ENCODE results near the gene GLRX3.
A peak's percentile ranks its signal among the peaks of the same experiment; 100 is the strongest.
"Not testable (repeated sequence)": the region's sequence is repeated elsewhere in the genome, so short reads cannot be mapped to it uniquely, and the experiment has no call there.

GLRX3 gene

DNA sequence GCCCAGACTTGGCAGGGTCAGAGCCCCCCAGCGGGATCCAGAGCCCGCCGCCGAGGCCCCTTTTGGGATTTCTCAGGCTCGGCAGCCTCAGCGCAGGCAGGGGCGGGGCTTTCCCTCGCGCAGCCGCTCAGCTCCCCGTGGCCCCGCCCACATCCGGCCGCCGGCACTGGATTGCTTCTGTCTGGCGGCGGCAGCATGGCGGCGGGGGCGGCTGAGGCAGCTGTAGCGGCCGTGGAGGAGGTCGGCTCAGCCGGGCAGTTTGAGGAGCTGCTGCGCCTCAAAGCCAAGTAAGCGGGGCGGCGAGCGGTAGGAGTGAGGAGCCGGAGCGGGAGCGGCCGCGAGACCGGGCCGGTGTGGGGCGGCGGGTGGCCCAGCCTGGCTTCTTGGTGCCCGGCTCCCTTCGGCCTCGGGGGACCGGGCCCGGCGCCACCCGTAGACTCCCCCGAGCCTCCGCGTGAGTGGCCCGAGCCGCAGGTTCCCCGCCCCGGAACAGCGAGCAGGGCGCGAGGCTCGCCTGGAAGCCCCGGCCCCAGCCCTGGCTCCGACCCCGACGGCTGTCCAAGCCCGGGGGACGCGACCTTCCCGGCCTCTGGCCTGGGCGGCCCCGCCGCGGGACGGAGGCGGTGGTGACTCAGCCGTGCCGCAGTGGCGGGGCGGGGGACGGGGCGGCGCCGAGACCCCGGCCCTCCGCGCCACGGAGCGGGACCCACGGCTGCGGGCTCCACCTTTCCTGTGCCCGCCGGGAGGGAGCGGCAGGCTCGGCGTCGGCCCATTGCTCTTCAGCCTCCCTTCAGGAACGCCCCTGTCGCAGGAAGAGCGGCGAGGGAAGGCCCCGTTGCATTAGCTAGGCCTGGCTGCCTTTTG lies at the start of gene GLRX3:
Gene GLRX3, plus strand, starts transcription at position 166 of the 864 bp plus-strand sequence. Its CDS starts 30 bp downstream, at position 196.
- DNase-seq: peak; percentile 62

DNA sequence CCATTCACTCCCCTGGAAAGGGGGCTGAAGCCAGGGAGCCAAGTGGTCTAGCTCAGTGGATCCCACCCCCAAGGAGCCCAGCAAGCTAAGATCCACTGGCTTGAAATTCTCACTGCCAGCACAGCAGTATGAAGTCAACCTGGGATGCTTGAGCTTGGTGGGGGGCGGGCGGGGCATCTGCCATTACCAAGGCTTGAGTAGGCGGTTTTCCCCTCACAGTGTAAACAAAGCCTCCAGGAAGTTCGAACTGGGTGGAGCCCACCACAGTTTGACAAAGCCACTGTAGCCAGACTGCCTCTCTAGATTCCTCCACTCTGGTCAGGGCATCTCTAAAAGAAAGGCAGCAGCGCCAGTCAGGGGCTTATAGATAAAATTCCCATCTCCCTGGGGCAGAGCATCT lies 45.6 kb upstream of the GLRX3 start:
- DNase-seq: not testable (repeated sequence)

DNA sequence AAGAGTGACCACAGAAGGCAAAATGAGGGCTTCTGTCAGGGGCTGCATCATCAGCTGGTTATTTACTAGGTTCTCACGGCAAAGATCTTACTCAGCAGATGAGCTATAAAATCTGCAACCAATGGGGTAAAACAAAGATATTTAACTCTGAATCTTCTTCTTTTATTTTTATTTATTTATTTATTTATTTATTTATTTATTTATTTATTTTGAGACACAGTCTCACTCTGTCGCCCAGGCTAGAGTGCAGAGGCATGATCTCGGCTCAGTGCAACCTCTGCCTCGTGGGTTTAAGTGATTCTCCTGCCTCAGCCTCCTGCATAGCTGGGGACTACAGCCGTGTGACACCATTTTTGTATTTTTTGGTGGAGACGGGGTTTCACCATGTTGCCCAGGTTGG lies 36.8 kb upstream of the GLRX3 start:
- no peak for DNase-seq

DNA sequence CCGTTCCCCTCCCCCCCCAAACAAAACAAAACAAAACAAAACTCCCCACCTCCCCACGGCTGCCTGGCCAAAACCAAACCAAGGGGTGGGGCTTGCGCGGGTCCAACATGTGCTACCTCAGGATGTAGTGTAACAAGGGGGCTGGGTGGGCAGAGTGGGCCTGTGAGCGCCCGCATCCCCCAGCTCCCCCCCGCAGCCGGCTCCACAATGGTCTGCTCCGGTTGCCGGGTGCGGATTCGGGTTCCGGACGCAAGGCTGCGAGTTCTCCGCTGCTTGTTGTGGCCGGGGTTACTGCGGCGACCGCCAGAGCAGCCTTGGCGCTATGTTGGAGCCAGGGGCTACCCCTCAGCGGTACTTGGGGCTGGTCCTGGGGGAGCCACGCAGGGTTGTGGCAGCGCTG lies 30.5 kb upstream of the GLRX3 start:
- DNase-seq: no peak

DNA sequence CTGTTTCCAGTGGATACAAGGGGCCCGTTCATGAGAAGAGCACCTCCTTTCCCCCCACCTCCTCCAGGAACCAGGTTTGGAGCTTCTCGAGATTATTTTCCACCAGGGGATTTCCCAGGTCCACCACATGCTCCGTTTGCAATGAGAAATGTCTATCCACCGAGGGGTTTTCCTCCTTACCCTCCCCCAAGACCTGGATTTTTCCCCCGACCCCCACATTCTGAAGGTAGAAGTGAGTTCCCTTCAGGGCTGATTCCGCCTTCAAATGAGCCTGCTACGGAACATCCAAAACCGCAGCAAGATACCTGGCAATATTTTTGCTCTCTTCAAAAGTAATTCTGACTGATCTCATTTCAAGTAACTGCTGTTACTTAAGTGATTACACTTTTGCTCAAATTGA lies 28.0 kb upstream of the GLRX3 start:
- DNase-seq: not testable (repeated sequence)

DNA sequence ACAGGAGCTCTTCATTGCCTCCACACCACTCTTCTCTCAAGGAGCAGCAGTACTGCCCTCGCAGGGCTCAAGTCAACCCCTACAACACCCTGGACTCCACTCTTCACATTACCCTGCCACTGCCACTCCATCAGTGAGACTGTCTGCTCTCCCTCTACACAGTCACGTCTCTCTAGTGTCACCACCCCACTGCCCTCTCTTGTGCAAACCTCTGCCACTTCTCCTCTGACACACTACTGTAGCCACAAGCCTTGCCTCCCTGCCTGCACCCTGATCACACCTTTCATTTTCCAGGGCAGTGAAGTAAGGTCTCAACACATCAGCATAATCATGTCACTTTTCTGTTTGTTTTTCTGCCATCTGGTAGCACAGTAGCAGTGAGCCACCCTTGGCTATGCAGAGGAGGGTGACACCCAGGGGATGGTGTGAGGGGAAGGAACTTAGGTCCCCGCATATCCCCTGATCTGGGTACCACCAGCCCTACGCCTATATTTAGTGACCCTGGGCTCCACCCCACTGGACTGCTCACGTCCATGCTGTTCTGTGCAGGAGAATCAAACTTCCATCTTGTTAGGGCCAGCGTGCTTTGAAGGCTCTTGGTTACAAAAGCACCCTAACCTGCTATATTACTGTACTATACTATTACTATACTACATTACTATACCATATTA lies 27.1 kb upstream of the GLRX3 start:
- no peak for DNase-seq

DNA sequence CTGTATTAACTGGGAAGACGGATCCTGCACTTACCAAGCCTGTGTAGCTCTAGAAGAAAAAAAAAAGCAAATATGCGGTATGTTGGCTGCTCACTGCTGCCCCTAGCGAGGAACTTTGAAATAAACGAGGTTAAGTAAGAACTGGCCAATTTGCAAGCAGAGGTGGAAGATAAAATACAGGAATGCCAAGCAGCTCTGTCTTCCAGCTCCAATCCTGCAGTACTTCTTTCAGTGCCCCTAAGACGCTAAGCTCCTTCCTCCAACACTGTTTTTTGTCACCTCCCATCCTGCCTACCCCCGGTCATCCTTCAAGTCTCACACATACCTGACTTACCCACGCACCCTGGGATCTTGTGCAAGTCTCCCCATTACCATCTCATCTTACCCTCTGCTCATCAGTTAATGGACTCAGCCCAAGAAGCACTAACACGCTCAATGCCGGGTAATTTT lies 26.4 kb upstream of the GLRX3 start:
- peak; percentile 69 for DNase-seq

DNA sequence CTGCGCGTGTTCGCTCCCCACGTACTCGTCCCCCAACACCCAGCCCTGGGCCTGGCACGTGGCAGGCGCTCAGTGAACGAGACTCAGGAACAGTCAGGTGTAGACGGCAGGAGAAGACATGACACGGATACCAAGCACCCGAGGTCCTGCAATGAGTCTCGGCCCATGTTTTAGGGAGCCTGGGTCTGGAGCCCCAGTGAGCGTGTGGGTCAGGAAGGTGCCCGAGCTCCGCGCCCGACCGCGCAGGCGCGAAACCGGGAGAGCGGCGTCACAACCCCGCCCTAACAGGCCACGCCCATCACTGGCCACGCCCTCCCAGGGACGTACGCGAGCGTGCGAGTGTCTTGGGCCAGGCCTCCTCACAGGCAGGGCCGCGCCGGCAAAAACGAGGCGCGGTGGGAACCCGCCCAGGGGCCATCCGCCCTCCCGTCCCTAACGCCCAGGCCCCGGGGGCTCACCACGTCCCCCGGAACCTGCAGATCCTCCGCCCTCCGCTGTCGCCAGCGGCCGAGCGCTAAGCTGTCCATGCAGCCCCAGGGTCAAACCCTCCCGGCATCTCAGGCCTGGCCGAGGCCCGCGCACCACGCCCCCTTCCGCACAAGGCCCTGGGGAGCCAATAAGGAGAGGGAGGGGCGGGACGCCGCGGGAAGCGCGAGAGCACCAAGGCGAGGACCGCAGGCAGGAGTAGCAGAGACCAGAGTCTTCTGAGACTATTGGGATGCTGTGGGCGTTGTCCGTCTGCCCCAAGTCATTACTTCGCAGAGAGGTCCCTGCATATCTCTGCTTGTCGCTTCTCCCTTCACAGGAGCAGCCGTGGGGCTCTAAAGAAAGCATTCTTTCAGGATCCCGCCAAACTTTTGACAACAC lies 25.7 kb upstream of the GLRX3 start, which contains the start of gene C10orf143:
Gene C10orf143, minus strand, starts transcription at position 585 of the 867 bp plus-strand sequence. Its CDS starts 58 bp downstream, at position 527.
- peak; percentile 84 for DNase-seq

DNA sequence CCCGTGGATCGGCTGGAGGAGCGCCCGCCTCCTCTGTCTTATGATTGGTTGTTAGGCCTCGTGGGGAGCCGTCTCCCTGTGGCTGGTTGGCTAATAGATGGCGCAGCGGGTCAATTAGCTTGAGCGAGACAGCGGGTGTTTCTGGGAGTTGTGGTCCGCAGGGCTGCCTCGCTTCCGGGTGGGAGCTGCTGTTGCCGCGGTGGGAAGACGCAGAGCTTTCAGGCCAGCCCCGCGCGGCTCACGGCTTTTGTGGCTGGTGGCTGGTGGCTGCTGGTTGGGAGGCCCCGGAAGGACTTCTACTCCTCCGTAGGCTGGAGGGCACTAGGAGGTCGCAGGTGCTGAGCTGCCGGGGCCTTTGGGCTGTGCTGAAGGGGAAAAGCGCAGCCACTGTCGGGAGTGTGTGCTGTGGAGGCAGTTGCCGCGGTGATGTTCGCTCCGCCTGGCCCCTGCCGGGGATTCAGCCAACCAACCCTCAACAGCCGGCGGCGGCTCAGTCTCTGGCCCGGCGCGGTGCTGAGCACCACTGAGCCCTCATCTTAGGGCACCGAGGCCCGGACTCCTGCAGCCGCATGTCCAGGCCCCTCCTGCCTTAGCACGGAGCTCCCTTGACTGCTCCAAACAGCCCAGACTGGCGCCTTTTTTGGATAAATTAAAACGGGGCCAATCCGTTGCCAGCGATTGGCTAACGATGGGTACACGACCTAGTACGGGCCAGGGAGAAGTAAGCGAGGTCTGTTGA lies 24.9 kb upstream of the GLRX3 start:
- peak; percentile 91 for DNase-seq

DNA sequence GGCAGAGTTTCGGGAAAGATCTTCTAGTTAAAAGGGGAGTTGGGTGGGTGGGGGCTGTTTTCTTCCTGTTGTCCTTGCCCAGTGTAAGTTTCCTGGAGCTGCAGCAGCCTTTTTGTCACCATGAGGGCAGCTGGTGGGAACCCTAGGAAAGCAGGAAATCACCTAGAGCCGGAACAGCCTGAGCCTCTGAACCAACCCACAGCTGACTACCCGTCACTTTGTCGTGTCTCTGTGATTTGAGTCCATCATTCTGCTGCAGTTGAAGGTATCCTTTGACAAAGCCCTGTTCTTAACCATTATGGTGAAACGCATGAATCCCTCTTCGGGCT lies 24.4 kb upstream of the GLRX3 start:
- DNase-seq: no peak

DNA sequence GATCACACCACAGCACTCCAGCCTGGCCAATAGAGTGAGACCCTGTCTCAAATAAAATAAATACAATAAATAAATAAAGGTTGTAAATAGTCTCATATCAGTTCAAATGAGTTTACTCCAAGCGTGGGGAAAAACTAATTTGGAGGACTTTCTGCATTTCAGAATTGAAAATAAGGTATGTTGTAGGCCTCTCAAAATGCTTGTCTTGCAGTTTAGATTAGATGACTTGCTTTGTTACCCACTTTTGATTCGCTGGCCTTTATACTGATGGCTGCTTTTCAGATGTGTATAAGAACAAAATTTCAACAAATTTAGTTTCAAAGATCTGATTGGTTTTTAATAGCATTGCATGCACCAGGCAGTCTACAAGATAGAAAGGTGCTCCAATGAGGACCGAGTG lies 23.4 kb upstream of the GLRX3 start:
- DNase-seq: no peak

DNA sequence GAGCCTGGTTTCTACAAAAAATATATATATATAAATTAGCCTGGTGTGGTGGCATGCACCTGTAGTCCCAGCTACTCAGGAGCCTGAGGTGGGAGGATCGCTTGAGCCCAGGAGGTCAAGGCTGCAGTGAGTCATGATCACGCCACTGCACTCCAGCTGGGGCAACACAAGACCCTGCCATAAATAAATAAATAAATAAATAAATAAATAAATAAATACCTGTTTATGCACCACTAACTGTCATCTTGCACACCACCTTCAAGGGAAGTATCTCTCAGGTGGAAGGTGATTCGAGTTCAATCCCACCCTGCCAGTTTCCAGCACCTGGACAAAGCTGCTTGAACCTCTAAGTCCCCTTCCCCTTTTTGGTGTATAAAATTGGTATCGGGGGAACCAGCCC lies 19.2 kb upstream of the GLRX3 start:
- DNase-seq: not testable (repeated sequence)

DNA sequence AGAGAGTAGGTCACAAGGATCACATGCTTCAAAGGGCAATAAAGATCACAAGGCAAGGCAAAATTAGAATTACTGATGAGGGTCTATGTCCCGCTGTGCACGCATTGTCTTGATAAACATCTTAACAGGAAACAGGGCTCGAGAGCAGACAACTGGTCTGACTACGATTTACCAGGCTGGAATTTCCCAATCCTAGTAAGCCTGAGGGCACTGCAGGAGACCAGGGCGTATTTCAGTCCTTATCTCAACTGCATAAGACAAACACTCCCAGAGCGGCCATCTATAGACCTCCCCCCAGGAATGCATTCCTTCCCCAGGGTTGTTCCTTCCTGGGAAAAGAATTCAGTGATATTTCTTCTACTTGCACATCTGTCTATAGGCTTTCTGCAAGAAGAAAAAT lies 18.7 kb upstream of the GLRX3 start:
- DNase-seq: not testable (repeated sequence)

DNA sequence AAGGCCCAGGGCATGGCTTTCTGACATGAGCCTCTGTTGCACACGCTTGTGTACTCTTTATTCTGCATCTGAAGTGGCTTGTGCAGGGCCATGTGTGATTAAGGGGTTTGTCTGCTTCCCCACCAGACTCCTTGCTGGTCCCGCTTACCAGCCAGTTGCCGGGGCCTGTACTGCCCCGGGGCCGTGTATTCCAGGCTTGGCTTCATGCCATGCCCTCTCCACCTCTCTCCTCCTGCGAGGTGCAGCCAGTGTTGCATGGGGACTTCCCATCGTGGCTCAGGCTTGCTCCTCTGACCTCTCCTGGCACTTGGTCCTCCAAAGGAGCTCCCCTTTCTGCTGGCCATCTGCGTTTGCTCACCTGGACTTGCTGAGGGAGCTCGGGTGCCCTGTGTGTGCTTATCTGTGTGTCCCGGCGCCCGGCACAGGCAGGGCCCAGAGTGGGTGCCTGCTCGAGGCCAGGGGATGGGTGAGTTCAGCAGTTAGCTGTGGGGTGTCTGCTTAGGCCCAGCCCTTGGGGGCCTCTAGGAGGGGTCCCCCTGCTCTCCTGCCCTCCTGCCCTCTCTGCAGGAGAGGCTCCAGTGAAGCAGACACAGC lies 14.6 kb upstream of the GLRX3 start:
- DNase-seq: no peak

DNA sequence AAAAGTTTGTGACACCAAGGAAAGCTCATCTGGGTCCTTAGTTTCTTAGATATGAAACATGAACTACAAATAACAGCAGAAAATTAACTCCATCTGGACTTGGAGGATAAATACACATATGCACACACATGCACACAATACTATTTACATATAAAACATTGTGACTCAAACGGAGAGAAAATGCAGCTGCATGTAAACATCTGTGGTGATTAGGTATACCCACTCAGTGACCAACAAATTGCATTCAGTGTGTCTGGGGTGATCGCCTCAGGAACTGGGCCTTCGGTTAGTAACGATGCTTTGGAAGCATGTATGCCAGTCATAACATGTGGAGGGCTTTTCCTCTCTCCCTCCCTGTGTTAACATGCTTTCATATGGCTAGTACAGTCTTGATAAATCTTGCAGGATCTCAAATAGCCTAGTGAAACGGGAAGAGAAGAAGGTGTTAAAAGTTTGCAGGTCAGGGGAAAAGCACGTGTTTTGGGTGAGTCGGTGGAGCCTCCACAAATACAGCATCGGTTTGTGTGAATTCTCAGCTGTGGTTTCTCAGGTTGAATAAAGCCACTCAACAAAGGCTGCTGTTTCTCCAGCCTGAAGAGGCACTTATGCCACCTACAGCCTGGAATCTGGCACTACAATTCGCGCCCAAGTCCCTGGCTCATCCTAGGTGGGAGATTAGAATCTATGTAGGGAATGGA lies 8.7 kb upstream of the GLRX3 start:
- peak; percentile 58 for DNase-seq

DNA sequence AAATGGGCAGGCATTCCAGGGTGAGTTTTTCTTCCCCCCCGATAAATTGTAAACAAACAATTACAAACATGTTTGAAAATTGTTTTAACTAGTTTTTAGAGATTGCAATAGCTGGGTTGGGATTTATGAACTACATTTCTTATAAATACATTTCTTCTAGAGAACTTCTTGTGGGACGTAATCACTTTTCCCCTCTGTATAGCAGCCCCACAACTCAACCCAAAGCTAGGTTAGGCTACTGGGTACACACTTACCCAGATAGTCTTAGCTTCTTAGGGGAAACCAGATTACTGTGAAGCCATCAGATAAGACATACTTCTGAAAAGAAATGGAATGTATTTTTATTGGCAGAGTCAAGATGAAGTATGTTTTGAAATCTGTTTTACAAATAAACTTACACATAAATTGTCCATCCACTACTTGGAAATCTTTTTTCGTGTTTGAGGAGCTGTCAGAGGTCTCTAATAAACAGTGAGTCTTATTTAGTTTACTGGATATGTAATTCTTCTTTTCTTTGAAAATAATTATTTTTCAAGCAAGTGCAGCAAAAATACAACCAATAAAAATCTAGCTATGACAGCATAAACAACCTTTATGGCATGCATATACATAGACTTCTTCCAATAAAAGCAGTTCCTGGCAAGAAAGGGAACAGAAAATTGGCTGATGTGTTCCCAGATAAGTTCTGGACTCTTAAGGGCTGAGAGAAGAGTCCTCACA lies 8.0 kb upstream of the GLRX3 start:
- no peak for DNase-seq

DNA sequence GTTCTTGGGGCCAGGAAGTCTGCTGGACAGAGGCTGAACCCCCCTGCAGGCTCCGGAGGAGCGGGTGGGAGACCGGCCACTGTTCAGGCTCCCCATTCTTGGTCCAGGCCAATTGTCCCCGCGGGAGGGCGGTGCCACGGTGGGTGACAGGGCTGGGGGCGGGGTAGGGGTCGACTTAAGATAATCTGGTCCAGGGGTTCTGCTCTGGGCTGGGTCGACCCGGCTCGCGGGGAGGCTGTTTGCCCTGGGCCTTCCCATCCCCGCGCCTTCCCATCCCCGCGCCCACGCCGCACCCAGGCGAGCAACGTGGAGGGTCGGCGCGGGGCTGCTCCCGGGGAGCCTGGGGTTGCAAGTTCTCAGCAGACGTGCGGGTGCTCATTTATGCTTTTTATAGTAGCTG lies 7.3 kb upstream of the GLRX3 start:
- no peak for DNase-seq

DNA sequence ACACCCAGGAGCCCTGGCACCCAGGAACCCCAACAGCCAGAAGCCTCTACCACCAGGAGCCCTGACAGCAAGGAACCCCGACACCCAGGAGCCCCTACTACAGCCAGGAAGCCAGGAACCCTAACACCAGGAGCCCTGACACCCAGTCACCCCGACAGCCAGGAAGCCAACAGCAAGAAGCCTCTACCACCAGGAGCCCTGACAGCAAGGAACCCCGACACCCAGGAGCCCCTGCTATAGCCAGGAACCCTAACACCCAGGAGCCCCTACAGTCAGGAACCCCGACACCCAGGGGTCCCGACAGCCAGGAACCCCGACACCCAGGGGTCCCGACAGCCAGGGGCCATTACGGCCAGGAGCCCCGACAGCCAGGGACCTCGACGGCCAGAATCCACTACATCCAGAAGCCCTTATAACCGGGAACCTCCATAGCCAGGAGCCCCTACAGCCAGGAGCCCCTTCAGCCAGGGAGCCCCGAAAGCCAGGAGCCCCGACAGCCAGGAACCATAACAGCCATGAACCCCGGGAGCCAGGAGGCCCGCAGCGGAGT lies 440 bp upstream of the GLRX3 start:
- DNase-seq: no peak

DNA sequence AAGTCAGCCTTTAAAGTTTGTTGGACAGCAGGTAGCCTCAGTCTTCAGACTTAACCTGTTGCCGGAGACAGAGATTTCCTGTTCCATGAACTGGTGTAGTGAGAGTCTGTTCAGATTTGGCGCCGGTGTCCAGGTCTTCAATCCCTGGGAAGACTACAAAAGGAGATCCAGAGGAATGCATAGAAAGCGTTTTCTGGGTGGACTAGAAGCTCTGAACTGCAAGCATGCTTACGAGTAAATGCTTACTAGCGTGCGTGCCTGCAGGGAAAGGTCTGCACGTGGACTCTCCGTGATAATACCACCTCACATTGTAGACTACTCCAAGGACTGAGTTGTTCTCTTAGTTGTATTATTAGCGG lies 878 bp downstream of the GLRX3 start:
- no peak for DNase-seq

DNA sequence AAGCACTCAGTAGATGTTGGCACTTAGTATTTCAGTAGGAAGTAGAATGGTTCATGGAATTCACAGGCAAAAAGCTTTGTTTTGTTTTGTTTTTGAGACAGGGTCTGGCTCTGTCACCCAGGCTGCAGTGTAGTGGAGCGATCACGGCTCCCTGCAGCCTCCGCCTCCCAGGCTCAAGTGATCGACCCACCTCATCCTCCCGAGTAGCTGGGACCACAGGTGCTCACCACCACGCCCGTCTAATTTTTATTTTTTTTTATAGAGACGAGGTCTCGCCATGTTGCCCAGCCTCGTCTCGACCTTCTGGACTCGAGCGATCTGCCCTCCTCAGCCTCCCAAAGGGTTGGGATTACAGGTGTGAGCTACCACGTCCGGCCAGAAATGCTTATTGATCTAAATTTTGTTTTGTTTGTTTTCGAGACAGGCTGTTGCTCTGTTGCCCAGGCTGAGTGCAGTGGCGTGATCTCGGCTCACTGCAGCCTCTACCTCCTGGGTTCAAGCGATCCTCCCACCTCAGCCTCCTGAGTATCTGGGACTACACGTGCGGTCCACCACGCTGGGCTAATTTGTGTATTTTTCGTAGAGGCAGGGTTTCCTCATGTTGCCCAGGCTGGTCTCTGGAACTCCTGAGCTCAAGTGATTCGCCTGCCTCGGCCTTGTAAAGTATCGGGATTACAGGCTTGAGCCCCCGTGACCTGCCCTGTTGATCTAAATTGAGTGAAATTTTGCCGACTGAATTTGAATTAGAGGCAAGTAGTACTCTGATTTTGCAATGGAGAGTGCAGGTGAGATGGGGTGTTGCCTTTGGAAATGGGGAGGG lies 1.7 kb downstream of the GLRX3 start:
- DNase-seq: no peak

All from NCI-H1105 treated with DMSO at 0.1 percent for 48 hours (cell line).